H9 (cell line): Measurements from ENCODE around the gene MBNL1. TPM values are rescaled to one million over a fixed set of nuclear protein-coding genes. Genes with fewer than 3 reads are reported as not detected.

Experiments
- DNase-seq: peaks from one replicate; pipeline ENCODE4 v3.0.0-alpha.2; 2017
- H2AFZ ChIP-seq: one replicate; pipeline ENCODE4 v1.6.1; 2013; ENCODE audit warnings: mild to moderate bottlenecking, low read length, control low read depth, moderate library complexity
- H2AK5ac ChIP-seq: 2 replicates; pipeline ENCODE4 v1.6.1; 2013; ENCODE audit warnings: low read length, control low read depth, mixed read lengths; ENCODE audit not compliant: insufficient read length
- H2BK120ac ChIP-seq: one replicate; pipeline ENCODE4 v1.6.1; 2013; ENCODE audit warnings: low read depth, mild to moderate bottlenecking, low read length, control low read depth, inconsistent platforms; ENCODE audit not compliant: poor library complexity, severe bottlenecking
- H2BK12ac ChIP-seq: 2 replicates; pipeline ENCODE4 v1.6.1; 2013; ENCODE audit warnings: low read length, control low read depth, mixed read lengths, low read depth; ENCODE audit not compliant: insufficient read length
- H2BK15ac ChIP-seq: 2 replicates; pipeline ENCODE4 v1.6.1; 2013; ENCODE audit warnings: low read depth, low read length, control low read depth
- H2BK20ac ChIP-seq: one replicate; pipeline ENCODE4 v1.6.1; 2013; ENCODE audit warnings: low read depth, mild to moderate bottlenecking, low read length, control low read depth, inconsistent platforms; ENCODE audit not compliant: poor library complexity, severe bottlenecking
- H2BK5ac ChIP-seq: 2 replicates; pipeline ENCODE4 v1.6.1; 2013; ENCODE audit warnings: low read length, control low read depth, mixed read lengths; ENCODE audit not compliant: insufficient read length
- H3K14ac ChIP-seq: 2 replicates; pipeline ENCODE4 v1.6.1; 2013; ENCODE audit warnings: low read length, control low read depth; ENCODE audit not compliant: insufficient read depth
- H3K18ac ChIP-seq: 2 replicates; pipeline ENCODE4 v1.6.1; 2013; ENCODE audit warnings: low read depth, mild to moderate bottlenecking, mixed read lengths, low read length, control low read depth; ENCODE audit not compliant: insufficient read length
- H3K23ac ChIP-seq: 2 replicates; pipeline ENCODE4 v1.6.1; 2013; ENCODE audit warnings: low read length, control low read depth, mixed read lengths, low read depth; ENCODE audit not compliant: insufficient read length
- H3K23me2 ChIP-seq: 2 replicates; pipeline ENCODE4 v1.6.1; 2013; ENCODE audit warnings: low read depth, mild to moderate bottlenecking, mixed read lengths, low read length, control low read depth; ENCODE audit not compliant: insufficient read length, poor library complexity, severe bottlenecking
- H3K27ac ChIP-seq: 2 replicates; pipeline ENCODE4 v1.5.1; 2013; ENCODE audit warnings: low read length, control low read depth, mixed read lengths, low read depth; ENCODE audit not compliant: insufficient read length
- H3K27me3 ChIP-seq: 2 replicates; pipeline ENCODE4 v1.6.1; 2013; ENCODE audit warnings: low read length, control low read depth, inconsistent platforms; ENCODE audit not compliant: insufficient read depth
- H3K4ac ChIP-seq: 2 replicates; pipeline ENCODE4 v1.6.1; 2013; ENCODE audit warnings: low read depth, mild to moderate bottlenecking, control low read depth, inconsistent platforms, low read length, moderate library complexity
- H3K4me1 ChIP-seq: 2 replicates; pipeline ENCODE4 v1.6.1; 2013; ENCODE audit warnings: low read length, control low read depth, inconsistent platforms; ENCODE audit not compliant: insufficient read depth
- H3K4me2 ChIP-seq: 2 replicates; pipeline ENCODE4 v1.6.1; 2013; ENCODE audit warnings: low read length, control low read depth, mixed read lengths; ENCODE audit not compliant: insufficient read length, insufficient read depth
- H3K56ac ChIP-seq: 2 replicates; pipeline ENCODE4 v1.6.1; 2013; ENCODE audit warnings: low read depth, mild to moderate bottlenecking, mixed read lengths, low read length, control low read depth; ENCODE audit not compliant: insufficient read length
- H3K79me1 ChIP-seq: 2 replicates; pipeline ENCODE4 v1.6.1; 2013; ENCODE audit warnings: low read depth, mild to moderate bottlenecking, moderate library complexity, low read length, control low read depth, inconsistent platforms; ENCODE audit not compliant: insufficient read depth, poor library complexity, severe bottlenecking
- H3K79me2 ChIP-seq: 2 replicates; pipeline ENCODE4 v1.6.1; 2013; ENCODE audit warnings: low read length, control low read depth, inconsistent platforms; ENCODE audit not compliant: insufficient read depth
- H3K9ac ChIP-seq: 2 replicates; pipeline ENCODE4 v1.6.1; 2013; ENCODE audit warnings: low read length, control low read depth, mixed read lengths; ENCODE audit not compliant: insufficient read length; ENCODE audit errors: extremely low read depth
- H3K9me3 ChIP-seq: one replicate; pipeline ENCODE4 v1.6.1; 2013; ENCODE audit warnings: low read depth, low read length, inconsistent platforms; ENCODE audit not compliant: control insufficient read depth
- H3T11ph ChIP-seq: one replicate; pipeline ENCODE4 v1.6.1; 2013; ENCODE audit warnings: mild to moderate bottlenecking, low read length, control low read depth, inconsistent platforms
- H4K20me1 ChIP-seq: one replicate; pipeline ENCODE4 v1.6.1; 2013; ENCODE audit not compliant: control insufficient read depth, insufficient read length, insufficient read depth
- H4K5ac ChIP-seq: 2 replicates; pipeline ENCODE4 v1.6.1; 2013; ENCODE audit warnings: low read depth, mild to moderate bottlenecking, mixed read lengths, low read length, control low read depth; ENCODE audit not compliant: insufficient read length
- H4K8ac ChIP-seq: replicated peaks from 2 replicates; pipeline ENCODE4 v1.6.1; 2013; ENCODE audit warnings: low read length, control low read depth, mixed read lengths, low read depth; ENCODE audit not compliant: insufficient read length
- H4K91ac ChIP-seq: 2 replicates; pipeline ENCODE4 v1.6.1; 2013; ENCODE audit warnings: low read depth, mild to moderate bottlenecking, moderate library complexity, mixed read lengths, low read length, control low read depth; ENCODE audit not compliant: insufficient read length
- H3K27ac Mint-ChIP-seq, 3 experiments: 2 replicates in 2 of 3; 3 replicates in 1 of 3; pipeline ENCODE4 v1.8.0; 2020 to 2021; ENCODE audit warnings: mixed read lengths in 3 of 3, mild to moderate bottlenecking in 1 of 3, moderate library complexity in 1 of 3
- H3K27me3 Mint-ChIP-seq: 2 replicates; pipeline ENCODE4 v1.8.0; 2021; ENCODE audit warnings: low read depth, mild to moderate bottlenecking, moderate library complexity, mixed read lengths
- H3K36me3 Mint-ChIP-seq, 3 experiments: 2 replicates in 2 of 3; 3 replicates in 1 of 3; pipeline ENCODE4 v1.8.0; 2020 to 2021; ENCODE audit warnings: low read depth in 3 of 3, mixed read lengths in 3 of 3; ENCODE audit not compliant: insufficient read depth in 1 of 3
- H3K4me1 Mint-ChIP-seq, 2 experiments: 2 replicates each; pipeline ENCODE4 v1.8.0; 2020; ENCODE audit warnings: mixed read lengths in 2 of 2
- H3K4me3 Mint-ChIP-seq, 2 experiments: 2 replicates in 1 of 2; 3 replicates in 1 of 2; pipeline ENCODE4 v1.8.0; 2020 to 2021; ENCODE audit warnings: mild to moderate bottlenecking in 2 of 2, mixed read lengths in 2 of 2, moderate library complexity in 1 of 2
- H3K9me3 Mint-ChIP-seq, 2 experiments: 2 replicates in 1 of 2; 3 replicates in 1 of 2; pipeline ENCODE4 v1.8.0; 2020; ENCODE audit warnings: mild to moderate bottlenecking in 2 of 2, mixed read lengths in 2 of 2, moderate library complexity in 1 of 2
- WGBS: extraction: QIAGEN DNeasy Blood & Tissue Kit; methylation state at CpG from one replicate; pipeline ENCODE4 v1.1.7; 2013; ENCODE audit warnings: missing lambda C conversion rate, low lambda C conversion rate, mixed read lengths; ENCODE audit not compliant: insufficient read length; ENCODE audit errors: extremely low coverage; 5-methylcytosine and 5-hydroxymethylcytosine counted together
- total RNA-seq: library from RNA; stranded (reverse); gene quantifications from 2 replicates; pipeline ENCODE4 v1.2.1, GENCODE V29; 2021
- TF ChIP-seq, protein P1 (sequence below): fragments of 200-600 bp; sonication (generic); conservative IDR thresholded peaks from 3 replicates; pipeline ENCODE4 v1.8.0; 2021; ENCODE audit warnings: antibody characterized with exemption, mild to moderate bottlenecking

Gene MBNL1
- total RNA-seq, 1 experiment from 2014 or later, result 14.9 TPM

DNA sequence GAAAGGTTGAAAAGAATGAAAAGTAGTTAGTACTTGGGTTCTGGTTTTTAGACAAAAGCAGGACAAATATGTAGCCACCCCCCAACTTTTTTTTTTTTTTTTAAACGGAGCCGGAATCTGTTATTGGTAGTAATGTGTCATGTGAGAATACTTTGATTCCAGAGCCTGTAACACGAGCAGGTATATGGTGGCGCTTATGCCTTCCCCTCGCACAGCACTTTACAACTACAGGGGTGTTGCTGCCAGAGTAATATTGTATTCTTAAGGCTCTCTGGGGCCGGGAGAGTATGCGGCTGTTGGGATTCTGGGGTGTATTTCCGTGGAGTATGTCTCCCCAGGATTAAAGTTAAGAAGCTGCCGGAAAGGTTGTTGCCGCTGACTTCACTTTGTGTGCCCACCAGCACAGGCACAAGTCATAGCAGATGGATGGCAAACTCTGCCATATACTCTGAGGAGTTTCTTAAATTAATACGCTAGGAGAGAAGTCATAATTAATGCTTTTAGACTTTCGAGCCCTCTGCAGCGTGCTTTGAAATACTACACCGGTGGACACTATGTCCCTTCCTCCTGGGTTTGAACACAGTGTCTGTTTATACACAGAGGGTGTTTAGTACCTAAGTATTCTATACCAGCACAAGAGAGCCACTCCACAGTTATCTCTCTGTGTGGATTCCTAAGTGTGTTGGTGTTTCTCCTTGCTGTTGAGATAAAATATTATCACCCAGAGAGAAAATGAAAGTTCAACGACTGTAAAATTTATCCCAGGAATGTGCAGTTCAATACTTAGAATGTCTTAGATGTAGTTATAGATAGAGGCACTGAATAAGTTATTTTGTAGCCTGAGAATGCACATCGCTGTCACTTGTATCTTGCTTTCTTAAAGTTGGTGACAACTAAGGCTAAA lies 1.4 kb downstream of the MBNL1 start:
- H3K79me1 ChIP-seq, result no peaks in the 10 kb centered on the region
- H3K18ac ChIP-seq, result no peak overlapping the region
- no peak overlapping the region for H2AFZ ChIP-seq
- Mint-ChIP-seq H3K27ac (peak overlapping the region in 1 of 3 experiments; percentile 85; a peak in 2 of 7 replicates), H3K4me3 (peak overlapping the region; percentile 85 to 93), H3K27me3 (peaks cover 20% of the 10 kb centered on the region), H3K9me3 (no peaks in the 10 kb centered on the region), H3K4me1 (peaks cover 22 to 39% of the 10 kb centered on the region in 2 experiments), H3K36me3 (no peaks in the 10 kb centered on the region)
- TF ChIP-seq, protein P1, sequence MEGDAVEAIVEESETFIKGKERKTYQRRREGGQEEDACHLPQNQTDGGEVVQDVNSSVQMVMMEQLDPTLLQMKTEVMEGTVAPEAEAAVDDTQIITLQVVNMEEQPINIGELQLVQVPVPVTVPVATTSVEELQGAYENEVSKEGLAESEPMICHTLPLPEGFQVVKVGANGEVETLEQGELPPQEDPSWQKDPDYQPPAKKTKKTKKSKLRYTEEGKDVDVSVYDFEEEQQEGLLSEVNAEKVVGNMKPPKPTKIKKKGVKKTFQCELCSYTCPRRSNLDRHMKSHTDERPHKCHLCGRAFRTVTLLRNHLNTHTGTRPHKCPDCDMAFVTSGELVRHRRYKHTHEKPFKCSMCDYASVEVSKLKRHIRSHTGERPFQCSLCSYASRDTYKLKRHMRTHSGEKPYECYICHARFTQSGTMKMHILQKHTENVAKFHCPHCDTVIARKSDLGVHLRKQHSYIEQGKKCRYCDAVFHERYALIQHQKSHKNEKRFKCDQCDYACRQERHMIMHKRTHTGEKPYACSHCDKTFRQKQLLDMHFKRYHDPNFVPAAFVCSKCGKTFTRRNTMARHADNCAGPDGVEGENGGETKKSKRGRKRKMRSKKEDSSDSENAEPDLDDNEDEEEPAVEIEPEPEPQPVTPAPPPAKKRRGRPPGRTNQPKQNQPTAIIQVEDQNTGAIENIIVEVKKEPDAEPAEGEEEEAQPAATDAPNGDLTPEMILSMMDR, result no peak
- H2AK5ac ChIP-seq, result no peak overlapping the region
- H3K79me2 ChIP-seq, result peaks cover 8% of the 10 kb centered on the region; the same call in 1 of the 2 replicates
- H2BK20ac ChIP-seq, result no peak overlapping the region
- peak overlapping the region; percentile 65 for H3K4me2 ChIP-seq
- no peak overlapping the region for H3K4ac ChIP-seq
- H3K27me3 ChIP-seq, result peaks cover 4% of the 10 kb centered on the region; the same call in 1 of the 2 replicates
- H4K5ac ChIP-seq, result no peak overlapping the region
- no peak overlapping the region for H4K91ac ChIP-seq
- no peak overlapping the region for H4K8ac ChIP-seq
- peak overlapping the region; percentile 85 for H3K9ac ChIP-seq
- no peak overlapping the region for H3K23ac ChIP-seq
- H3K4me1 ChIP-seq, result no peaks in the 10 kb centered on the region; the same call in 1 of the 2 replicates
- H3K14ac ChIP-seq, result no peak overlapping the region
- H2BK12ac ChIP-seq, result no peak overlapping the region
- no peak overlapping the region for H3T11ph ChIP-seq
- no peaks in the 10 kb centered on the region for H3K9me3 ChIP-seq
- DNase-seq, result peak; percentile 34
- H2BK15ac ChIP-seq, result no peak overlapping the region
- no peak overlapping the region for H3K27ac ChIP-seq
- no CpG with 5 or more reads among the region's 16 CpGs for WGBS
- no peak overlapping the region for H2BK5ac ChIP-seq
- H3K56ac ChIP-seq, result no peak overlapping the region
- H4K20me1 ChIP-seq, result no peaks in the 10 kb centered on the region
- H3K23me2 ChIP-seq, result peaks cover 14% of the 10 kb centered on the region
- no peak overlapping the region for H2BK120ac ChIP-seq
